Measurements from ENCODE around the gene ANO8.

Gene ANO8

GRCh38 chr19:17358395-17358794, 23.7 kb upstream of the ANO8 start:
- H3K27me3 ChIP-seq (replicated peaks; ENCODE audit: control insufficient read depth, insufficient read depth, low read length) = peaks cover 18% of the 10 kb centered on the region
- no peaks in the 10 kb centered on the region for H3K36me3 ChIP-seq (ENCODE audit: control insufficient read depth, insufficient read depth, low read length, severe bottlenecking)
- no peaks in the 10 kb centered on the region for H3K9me3 ChIP-seq (ENCODE audit: control insufficient read depth, low read length)
- no peak overlapping the region for H3K9ac ChIP-seq (ENCODE audit: low read length)
- peaks cover 2% of the 10 kb centered on the region for H3K4me1 ChIP-seq (ENCODE audit: control insufficient read depth, insufficient read depth, low read length)
- DNase-seq (ENCODE audit: low read depth) = no peak
- H3K4me3 ChIP-seq (ENCODE audit: low read length) = no peak overlapping the region

GRCh38 chr19:17357724-17358123, 23.1 kb upstream of the ANO8 start:
- Histone ChIP-seq H3K9me3 (ENCODE audit: control insufficient read depth, low read length) (no peaks in the 10 kb centered on the region), H3K27me3 (replicated peaks; ENCODE audit: control insufficient read depth, insufficient read depth, low read length) (peaks cover 24% of the 10 kb centered on the region), H3K4me3 (ENCODE audit: low read length) (no peak overlapping the region)

GRCh38 chr19:17357078-17357666, 22.5 kb upstream of the ANO8 start:
- Histone ChIP-seq H3K36me3 (ENCODE audit: control insufficient read depth, insufficient read depth, low read length, severe bottlenecking) (no peaks in the 10 kb centered on the region), H3K9ac (ENCODE audit: low read length) (no peak overlapping the region), H3K9me3 (ENCODE audit: control insufficient read depth, low read length) (no peaks in the 10 kb centered on the region), H3K4me1 (ENCODE audit: control insufficient read depth, insufficient read depth, low read length) (peaks cover 2% of the 10 kb centered on the region), H3K4me3 (ENCODE audit: low read length) (no peak overlapping the region), H3K27me3 (replicated peaks; ENCODE audit: control insufficient read depth, insufficient read depth, low read length) (peaks cover 27% of the 10 kb centered on the region)
- DNase-seq (ENCODE audit: low read depth) = no peak

More at GRCh38 chr19:17357724-17358123, 23.1 kb upstream of the ANO8 start:
- Histone ChIP-seq H3K9ac (ENCODE audit: low read length) (no peak overlapping the region), H3K36me3 (ENCODE audit: control insufficient read depth, insufficient read depth, low read length, severe bottlenecking) (no peaks in the 10 kb centered on the region), H3K4me1 (ENCODE audit: control insufficient read depth, insufficient read depth, low read length) (peaks cover 2% of the 10 kb centered on the region)
- DNase-seq (ENCODE audit: low read depth) = no peak

GRCh38 chr19:17353386-17353785, 18.7 kb upstream of the ANO8 start:
- Histone ChIP-seq H3K9ac (ENCODE audit: low read length) (no peak overlapping the region), H3K4me1 (ENCODE audit: control insufficient read depth, insufficient read depth, low read length) (peaks cover 9% of the 10 kb centered on the region), H3K27me3 (replicated peaks; ENCODE audit: control insufficient read depth, insufficient read depth, low read length) (peaks cover 23% of the 10 kb centered on the region), H3K9me3 (ENCODE audit: control insufficient read depth, low read length) (no peaks in the 10 kb centered on the region), H3K4me3 (ENCODE audit: low read length) (no peak overlapping the region), H3K36me3 (ENCODE audit: control insufficient read depth, insufficient read depth, low read length, severe bottlenecking) (no peaks in the 10 kb centered on the region)
- DNase-seq (ENCODE audit: low read depth) = no peak

- H3K9ac ChIP-seq (ENCODE audit: low read length) = no peak overlapping the region
- DNase-seq (ENCODE audit: low read depth) = no peak
- peaks cover 18% of the 10 kb centered on the region for H3K27me3 ChIP-seq (replicated peaks; ENCODE audit: control insufficient read depth, insufficient read depth, low read length)
- peaks cover 8% of the 10 kb centered on the region for H3K4me1 ChIP-seq (ENCODE audit: control insufficient read depth, insufficient read depth, low read length)
- no peaks in the 10 kb centered on the region for H3K36me3 ChIP-seq (ENCODE audit: control insufficient read depth, insufficient read depth, low read length, severe bottlenecking)
- no peak overlapping the region for H3K4me3 ChIP-seq (ENCODE audit: low read length)
- no peaks in the 10 kb centered on the region for H3K9me3 ChIP-seq (ENCODE audit: control insufficient read depth, low read length)
These were observed 18.1 kb upstream of the ANO8 start for GRCh38 chr19:17352608-17353280.

GRCh38 chr19:17351815-17352435, 17.3 kb upstream of the ANO8 start:
- H3K36me3 ChIP-seq (ENCODE audit: control insufficient read depth, insufficient read depth, low read length, severe bottlenecking) = no peaks in the 10 kb centered on the region
- no peaks in the 10 kb centered on the region for H3K9me3 ChIP-seq (ENCODE audit: control insufficient read depth, low read length)
- H3K4me3 ChIP-seq (ENCODE audit: low read length) = no peak overlapping the region
- no peak overlapping the region for H3K9ac ChIP-seq (ENCODE audit: low read length)
- no peak for DNase-seq (ENCODE audit: low read depth)
- H3K4me1 ChIP-seq (ENCODE audit: control insufficient read depth, insufficient read depth, low read length) = peaks cover 8% of the 10 kb centered on the region
- H3K27me3 ChIP-seq (replicated peaks; ENCODE audit: control insufficient read depth, insufficient read depth, low read length) = peaks cover 18% of the 10 kb centered on the region

- Histone ChIP-seq H3K4me1 (ENCODE audit: control insufficient read depth, insufficient read depth, low read length) (peaks cover 8% of the 10 kb centered on the region), H3K9ac (ENCODE audit: low read length) (peak overlapping the region; percentile 39), H3K36me3 (ENCODE audit: control insufficient read depth, insufficient read depth, low read length, severe bottlenecking) (no peaks in the 10 kb centered on the region), H3K4me3 (ENCODE audit: low read length) (peak overlapping the region; percentile 54), H3K9me3 (ENCODE audit: control insufficient read depth, low read length) (no peaks in the 10 kb centered on the region), H3K27me3 (replicated peaks; ENCODE audit: control insufficient read depth, insufficient read depth, low read length) (peaks cover 18% of the 10 kb centered on the region)
- DNase-seq (ENCODE audit: low read depth) = peak; percentile 57
These were observed 14.0 kb upstream of the ANO8 start for GRCh38 chr19:17348700-17349099.

- peaks cover 12% of the 10 kb centered on the region for H3K27me3 ChIP-seq (replicated peaks; ENCODE audit: control insufficient read depth, insufficient read depth, low read length)
- H3K9me3 ChIP-seq (ENCODE audit: control insufficient read depth, low read length) = no peaks in the 10 kb centered on the region
- H3K36me3 ChIP-seq (ENCODE audit: control insufficient read depth, insufficient read depth, low read length, severe bottlenecking) = no peaks in the 10 kb centered on the region
- no peak overlapping the region for H3K9ac ChIP-seq (ENCODE audit: low read length)
- peaks cover 8% of the 10 kb centered on the region for H3K4me1 ChIP-seq (ENCODE audit: control insufficient read depth, insufficient read depth, low read length)
- H3K4me3 ChIP-seq (ENCODE audit: low read length) = no peak overlapping the region
- DNase-seq (ENCODE audit: low read depth) = no peak
These were observed 13.2 kb upstream of the ANO8 start for GRCh38 chr19:17347877-17348276.

- Histone ChIP-seq H3K4me1 (ENCODE audit: control insufficient read depth, insufficient read depth, low read length) (peaks cover 8% of the 10 kb centered on the region), H3K9ac (ENCODE audit: low read length) (no peak overlapping the region), H3K9me3 (ENCODE audit: control insufficient read depth, low read length) (no peaks in the 10 kb centered on the region), H3K27me3 (replicated peaks; ENCODE audit: control insufficient read depth, insufficient read depth, low read length) (peaks cover 7% of the 10 kb centered on the region), H3K36me3 (ENCODE audit: control insufficient read depth, insufficient read depth, low read length, severe bottlenecking) (no peaks in the 10 kb centered on the region), H3K4me3 (ENCODE audit: low read length) (no peak overlapping the region)
- DNase-seq (ENCODE audit: low read depth) = no peak
These were observed 12.7 kb upstream of the ANO8 start for GRCh38 chr19:17347361-17347760.

- Histone ChIP-seq H3K9ac (ENCODE audit: low read length) (no peak overlapping the region), H3K27me3 (replicated peaks; ENCODE audit: control insufficient read depth, insufficient read depth, low read length) (peaks cover 5% of the 10 kb centered on the region)
These were observed 11.5 kb upstream of the ANO8 start for GRCh38 chr19:17346109-17346671.

GRCh38 chr19:17341845-17342244, 7.2 kb upstream of the ANO8 start:
- H3K9ac ChIP-seq (ENCODE audit: low read length) = no peak overlapping the region
- no peaks in the 10 kb centered on the region for H3K27me3 ChIP-seq (replicated peaks; ENCODE audit: control insufficient read depth, insufficient read depth, low read length)
- H3K36me3 ChIP-seq (ENCODE audit: control insufficient read depth, insufficient read depth, low read length, severe bottlenecking) = peaks cover 4% of the 10 kb centered on the region
- H3K4me1 ChIP-seq (ENCODE audit: control insufficient read depth, insufficient read depth, low read length) = peaks cover 10% of the 10 kb centered on the region
- H3K4me3 ChIP-seq (ENCODE audit: low read length) = no peak overlapping the region
- no peak for DNase-seq (ENCODE audit: low read depth)
- H3K9me3 ChIP-seq (ENCODE audit: control insufficient read depth, low read length) = no peaks in the 10 kb centered on the region

More at GRCh38 chr19:17346109-17346671, 11.5 kb upstream of the ANO8 start:
- DNase-seq (ENCODE audit: low read depth) = peak; percentile 84
- H3K4me1 ChIP-seq (ENCODE audit: control insufficient read depth, insufficient read depth, low read length) = peaks cover 8% of the 10 kb centered on the region
- peaks cover 4% of the 10 kb centered on the region for H3K36me3 ChIP-seq (ENCODE audit: control insufficient read depth, insufficient read depth, low read length, severe bottlenecking)
- H3K4me3 ChIP-seq (ENCODE audit: low read length) = no peak overlapping the region
- H3K9me3 ChIP-seq (ENCODE audit: control insufficient read depth, low read length) = no peaks in the 10 kb centered on the region
